K562 (cell line): ENCODE data around the gene KRT80. TPM values are rescaled to one million over a fixed set of nuclear protein-coding genes. Genes with fewer than 3 reads are reported as not detected.

Source experiments
- ATAC-seq: fragments of 200-7000 bp; cut with Tn5 transposase; 3 replicates; pipeline ENCODE4 v1.9.1; 2020; ENCODE audit warnings: moderate library complexity
- BruUV-seq: library from RNA; stranded (reverse); fragments of 400-500 nt; replicated peaks from 2 replicates; lab custom pipeline; 2021; lab: Mats Ljungman, UMichigan
- CTCF ChIA-PET: fragments of 300-600 bp; formaldehyde crosslinking; extraction: SDS; loops from one replicate; lab custom pipeline; 2021; ENCODE audit warnings: low intra/inter-chr PET ratio; lab: Yijun Ruan, JAX
- POLR2A ChIA-PET: fragments of 300-600, 350-650 bp; sonication (Branson Sonifier 250); formaldehyde crosslinking; extraction: SDS; loops from one replicate; lab custom pipeline; 2021; ENCODE audit warnings: antibody characterized with exemption, inconsistent platforms; lab: Yijun Ruan, JAX
- DNase-seq, 4 experiments: peaks; one replicate each; pipeline versions ENCODE4 v3.0.0 to v3.0.0-alpha.2; 2011 to 2018; ENCODE audit warnings: low spot score in 3 of 4, mixed read lengths in 3 of 4; ENCODE audit errors: extremely low read depth in 1 of 4
- FAIRE-seq: peaks from 2 replicates; lab custom pipeline; 2011; peaks lifted over from hg19 to GRCh38; lab: Jason Lieb, UNC
- H2AFZ ChIP-seq: 2 replicates; pipeline ENCODE4 v1.6.0; 2011; ENCODE audit warnings: low read depth, low read length, control low read depth, inconsistent platforms
- H3K27ac ChIP-seq: fragments of 200-600 bp; 3 replicates; pipeline ENCODE4 v1.8.0; 2011; ENCODE audit warnings: low read depth, mild to moderate bottlenecking, control low read depth, inconsistent platforms, low read length, moderate library complexity, mixed read lengths; ENCODE audit errors: extremely low read depth
- H3K27me3 ChIP-seq, 2 experiments: fragments of 300-600 bp in 1 of 2; 2 replicates in 1 of 2; 3 replicates in 1 of 2; pipeline versions ENCODE4 v1.6.0 to v1.8.0; 2011; ENCODE audit warnings: inconsistent platforms in 2 of 2, low read length in 2 of 2, mild to moderate bottlenecking in 1 of 2, mixed read lengths in 1 of 2, moderate library complexity in 1 of 2; ENCODE audit not compliant: control insufficient read depth in 2 of 2, insufficient read depth in 2 of 2
- H3K36me3 ChIP-seq: fragments of 300-600 bp; 3 replicates; pipeline ENCODE4 v1.8.0; 2011; ENCODE audit warnings: mild to moderate bottlenecking, low read length, inconsistent platforms; ENCODE audit not compliant: control insufficient read depth, insufficient read depth
- H3K4me1 ChIP-seq, 2 experiments: fragments of 200-600 bp in 1 of 2; replicated peaks in 1 of 2; 2 replicates in 1 of 2; 3 replicates in 1 of 2; pipeline versions ENCODE4 v1.5.1 to v1.8.0; 2011; ENCODE audit warnings: inconsistent platforms in 2 of 2, low read length in 2 of 2, mild to moderate bottlenecking in 1 of 2, mixed read lengths in 1 of 2, moderate library complexity in 1 of 2; ENCODE audit not compliant: control insufficient read depth in 2 of 2, insufficient read depth in 2 of 2
- H3K4me2 ChIP-seq: 2 replicates; pipeline ENCODE4 v1.6.1; 2011; ENCODE audit warnings: low read length, control low read depth, inconsistent platforms, mixed read lengths; ENCODE audit not compliant: insufficient read depth
- H3K4me3 ChIP-seq: fragments of 200-600 bp; sonication (generic), shearing (Covaris generic); 2 replicates; pipeline ENCODE4 v1.5.1; 2016; ENCODE audit warnings: control low read depth, inconsistent platforms
- H3K79me2 ChIP-seq: fragments of 200-600 bp; 3 replicates; pipeline ENCODE4 v1.8.0; 2011; ENCODE audit warnings: low read length, inconsistent platforms; ENCODE audit not compliant: control insufficient read depth, insufficient read depth
- H3K9ac ChIP-seq, 2 experiments: 2 replicates each; pipeline versions ENCODE4 v1.6.0 to v1.6.1; 2011; ENCODE audit warnings: low read depth in 2 of 2, low read length in 2 of 2, control low read depth in 1 of 2, inconsistent platforms in 1 of 2, mild to moderate bottlenecking in 1 of 2, mixed read lengths in 1 of 2; ENCODE audit not compliant: insufficient read depth in 1 of 2
- H3K9me1 ChIP-seq: one replicate; pipeline ENCODE4 v1.6.0; 2011; ENCODE audit warnings: inconsistent platforms, mild to moderate bottlenecking, low read length, moderate library complexity; ENCODE audit not compliant: control insufficient read depth, insufficient read depth
- H3K9me3 ChIP-seq: replicated peaks from 2 replicates; pipeline ENCODE4 v1.5.1; 2011; ENCODE audit warnings: low read depth, low read length, inconsistent platforms; ENCODE audit not compliant: control insufficient read depth, insufficient read depth
- H4K20me1 ChIP-seq: replicated peaks from 2 replicates; pipeline ENCODE4 v1.6.1; 2011; ENCODE audit warnings: low read length, inconsistent platforms, mixed read lengths; ENCODE audit not compliant: control insufficient read depth, insufficient read depth
- BCOR ChIP-seq: fragments of 450-650 bp; IDR thresholded peaks from 2 replicates; pipeline ENCODE4 v1.6.1; 2016
- CAMTA2 ChIP-seq: fragments of 250-450 bp; sonication (Bioruptor Pico); conservative IDR thresholded peaks from 2 replicates; pipeline ENCODE4 v1.5.1; 2022
- MAX ChIP-seq: sonication (generic); formaldehyde crosslinking; IDR thresholded peaks from 2 replicates; pipeline ENCODE4 v1.9.0; 2022; ENCODE audit warnings: mild to moderate bottlenecking, missing genetic modification reagents
- WGBS: fragments of 100-300 bp; shearing (Covaris generic); methylation state at CpG from one replicate; pipeline ENCODE4 v1.1.6; 2016; ENCODE audit warnings: low coverage, mixed read lengths; ENCODE audit not compliant: insufficient coverage; ENCODE audit errors: missing lambda C conversion rate; 5-methylcytosine and 5-hydroxymethylcytosine counted together
- in situ Hi-C: fragments of 300-500 bp; cut with MboI; formaldehyde crosslinking; loops from 4 replicates; pipeline ENCODE4 v1.15.0; 2018; ENCODE audit warnings: inconsistent platforms, mixed read lengths
- intact Hi-C: fragments of 100-400 bp; cut with micrococcal nuclease; formaldehyde crosslinking; loops from 2 replicates; pipeline ENCODE4 v1.14.2; 2022
- polyA plus RNA-seq, 8 experiments: library from polyadenylated mRNA; depleted of rRNA in 4 of 8; stranded (reverse) in 5 of 8; unstranded in 3 of 8; fragments of >200 nt; fragmentation: Nextera tagmentation in 2 of 8; fragmentation: Illumina TruSeq in 1 of 8; extraction: Ambion mirVana in 2 of 8; extraction: Trizol in 1 of 8; gene quantifications; 2 replicates each; pipeline versions ENCODE4 v1.2.1 to v1.2.3, GENCODE V29; 2011 to 2014; ENCODE audit warnings: inconsistent platforms in 1 of 8, missing spikeins in 1 of 8
- total RNA-seq, 7 experiments: library from RNA; depleted of rRNA in 6 of 7; stranded (reverse); fragments of >200 nt in 6 of 7; fragmentation: Illumina TruSeq in 2 of 7; extraction: Trizol in 2 of 7; gene quantifications; 2 replicates each; pipeline versions ENCODE4 v1.2.1 to v1.2.3, GENCODE V29; 2011 to 2021; ENCODE audit warnings: low replicate concordance in 1 of 7

KRT80 gene
- total and polyA plus RNA-seq, 9 of the 15 experiments (the other 6 are each of a cell fraction or from before 2014, with no cell fraction given) = not detected

GRCh38 chr12:52152905-52153317, 38.9 kb downstream of the KRT80 start:
- CTCF ChIA-PET = no interaction called here
- FAIRE-seq = no peak

More at GRCh38 chr12:52152905-52153317, 38.9 kb downstream of the KRT80 start:
- Histone ChIP-seq H3K4me1 (peaks cover 4 to 21% of the 10 kb centered on the region in 2 experiments; a peak in 4 of 5 replicates), H3K27ac (no peak overlapping the region), H3K4me2 (no peak overlapping the region)
- 0 out of 2 replicates have a peak, but pooled peaks have one; percentile 30 for TF ChIP-seq MAX (CRISPR knock-in tag)
- 0 out of 2 replicates have a peak, but pooled peaks have one; percentile 10 for TF ChIP-seq BCOR
- no peak for TF ChIP-seq CAMTA2
- TF ChIP-seq, all 486 proteins: peak for 2
- Histone ChIP-seq H4K20me1 (0 out of 2 replicates have a peak, but pooled peaks cover 6% of the 10 kb centered on the region), H3K9ac (no peak overlapping the region), H3K79me2 (no peaks in the 10 kb centered on the region), H3K27me3 (peaks cover 0 to 5% of the 10 kb centered on the region in 2 experiments; a peak in 1 of 5 replicates), H2AFZ (no peak overlapping the region), H3K36me3 (no peaks in the 10 kb centered on the region), H3K4me3 (no peak overlapping the region), H3K9me3 (no peaks in the 10 kb centered on the region), H3K9me1 (no peaks in the 10 kb centered on the region)
- in situ Hi-C loops (no loop called here), intact Hi-C loops (loop anchor here (10.0 kb wide), 2 partner anchors 212 to 432 kb away; partner anchors contain the start of gene KRT85)
- POLR2A ChIA-PET = interaction anchor here (0.7 to 1.2 kb wide), 2 partner anchors 727 to 1745 kb away, joined by 3 to 4 read pairs; no protein-coding TSS in a partner anchor
- 18% methylated on average over 5 of the region's 5 CpGs for WGBS
- no peak for DNase-seq
- no TSS peak for BruUV-seq
- no peak for ATAC-seq
